HG03175 (cell line): ENCODE results near the gene STOML2.

Experiments
- ATAC-seq: cut with Tn5 transposase; IDR thresholded peaks from one replicate; pipeline ENCODE4 v1.9.1; 2021; ENCODE audit warnings: mild to moderate bottlenecking, moderate library complexity; ENCODE audit not compliant: unreplicated experiment

Gene STOML2

GRCh38 chr9:35073279-35073612 lies 29.7 kb downstream of the STOML2 start:
- ATAC-seq, result no peak

- peak; percentile 83 for ATAC-seq
Observed at GRCh38 chr9:35072461-35073278, 30.3 kb downstream of the STOML2 start, which contains the start of gene VCP. Gene VCP, minus strand, starts transcription at chr9:35072625. Its CDS starts 272 bp downstream, at chr9:35072353.

GRCh38 chr9:35071814-35072460 lies 31.0 kb downstream of the STOML2 start:
- peak; percentile 60 for ATAC-seq

- no peak for ATAC-seq
Observed at GRCh38 chr9:35070823-35071813, 31.8 kb downstream of the STOML2 start.

- no peak for ATAC-seq
Observed at GRCh38 chr9:35069020-35069419, 33.9 kb downstream of the STOML2 start.

- no peak for ATAC-seq
Observed at GRCh38 chr9:35067056-35067455, 35.9 kb downstream of the STOML2 start.

GRCh38 chr9:35060548-35061207 lies 42.3 kb downstream of the STOML2 start:
- no peak for ATAC-seq

- no peak for ATAC-seq
Observed at GRCh38 chr9:35059438-35059837, 43.5 kb downstream of the STOML2 start.

GRCh38 chr9:35057271-35057620 lies 45.7 kb downstream of the STOML2 start:
- no peak for ATAC-seq

- no peak for ATAC-seq
Observed at GRCh38 chr9:35056571-35057270, 46.2 kb downstream of the STOML2 start.

- no peak for ATAC-seq
Observed at GRCh38 chr9:35054871-35055644, 47.9 kb downstream of the STOML2 start.

GRCh38 chr9:35054185-35054835 lies 48.6 kb downstream of the STOML2 start:
- ATAC-seq, result no peak

GRCh38 chr9:35051069-35051967 lies 51.6 kb downstream of the STOML2 start:
- no peak for ATAC-seq
